HG03280 (cell line): Measurements from ENCODE around the gene ATXN1.

ENCODE experiments used
- ATAC-seq: cut with Tn5 transposase; IDR thresholded peaks from one replicate; pipeline ENCODE4 v1.9.1; 2021; ENCODE audit warnings: mild to moderate bottlenecking, moderate library complexity; ENCODE audit not compliant: unreplicated experiment

Gene ATXN1

DNA sequence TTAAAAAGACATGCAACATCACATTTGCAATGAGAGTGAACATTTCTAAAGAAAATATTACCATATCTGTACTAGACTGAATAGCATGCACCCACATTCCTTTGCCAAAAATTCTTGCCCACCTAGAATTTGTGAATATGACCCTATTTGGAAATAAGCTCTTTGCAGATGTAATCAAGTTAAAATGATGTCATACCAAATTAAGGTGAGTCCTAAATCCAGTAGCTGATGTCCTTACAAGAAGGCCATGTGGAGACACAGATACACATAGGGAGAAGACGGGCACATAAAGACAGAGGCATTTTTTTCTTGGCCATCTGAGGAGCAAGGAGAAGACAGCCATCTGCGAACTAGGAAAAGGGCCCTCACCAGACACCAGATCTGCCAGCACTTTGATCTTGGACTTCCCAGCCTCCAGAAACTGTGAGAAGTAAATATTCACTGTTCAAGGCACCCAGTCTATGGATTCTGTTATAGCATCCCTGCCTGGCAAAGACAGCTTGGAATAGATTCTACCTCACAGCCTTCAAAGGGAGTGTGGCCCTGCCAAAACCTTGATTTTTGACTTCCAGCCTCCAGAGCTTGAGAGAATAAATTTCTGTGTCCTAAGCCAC lies 22.8 kb upstream of the ATXN1 start:
- no peak for ATAC-seq

DNA sequence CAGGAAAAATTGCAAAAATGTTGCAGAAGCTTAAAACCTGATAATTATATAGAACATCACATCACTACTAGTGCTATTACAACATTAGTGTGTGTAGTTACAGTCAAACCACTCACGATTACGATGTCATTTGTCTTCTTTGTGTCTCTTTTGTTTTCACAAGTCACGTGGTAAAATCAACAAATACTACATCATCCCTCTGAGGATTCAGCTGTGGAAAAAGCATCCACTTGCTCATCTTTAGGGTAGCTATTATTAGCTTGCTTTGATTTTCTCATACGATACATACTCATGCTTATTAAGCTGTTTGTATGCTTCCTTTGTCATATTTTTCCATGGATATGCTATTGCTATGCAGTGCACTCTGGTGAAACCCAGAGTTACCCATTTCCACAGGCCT lies 22.2 kb upstream of the ATXN1 start:
- ATAC-seq = no peak

DNA sequence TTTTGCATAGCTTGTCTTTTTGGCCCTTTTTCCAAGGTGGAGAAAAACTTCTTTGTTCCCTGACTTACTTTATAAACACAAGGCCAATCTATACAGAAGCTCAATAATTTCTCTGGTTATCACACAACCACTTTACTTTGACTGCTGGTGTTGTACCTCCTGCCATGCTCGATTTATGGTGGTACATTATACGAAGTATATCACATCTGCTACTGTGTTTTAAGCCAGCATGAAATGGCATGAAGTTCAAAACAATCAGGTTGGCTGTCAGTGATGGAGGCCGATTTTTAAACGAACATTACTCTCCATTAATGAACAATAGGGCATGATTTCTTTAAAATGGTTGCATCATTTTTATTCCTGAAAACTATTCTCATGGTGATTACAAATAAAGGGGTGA lies 21.0 kb upstream of the ATXN1 start:
- ATAC-seq = no peak

DNA sequence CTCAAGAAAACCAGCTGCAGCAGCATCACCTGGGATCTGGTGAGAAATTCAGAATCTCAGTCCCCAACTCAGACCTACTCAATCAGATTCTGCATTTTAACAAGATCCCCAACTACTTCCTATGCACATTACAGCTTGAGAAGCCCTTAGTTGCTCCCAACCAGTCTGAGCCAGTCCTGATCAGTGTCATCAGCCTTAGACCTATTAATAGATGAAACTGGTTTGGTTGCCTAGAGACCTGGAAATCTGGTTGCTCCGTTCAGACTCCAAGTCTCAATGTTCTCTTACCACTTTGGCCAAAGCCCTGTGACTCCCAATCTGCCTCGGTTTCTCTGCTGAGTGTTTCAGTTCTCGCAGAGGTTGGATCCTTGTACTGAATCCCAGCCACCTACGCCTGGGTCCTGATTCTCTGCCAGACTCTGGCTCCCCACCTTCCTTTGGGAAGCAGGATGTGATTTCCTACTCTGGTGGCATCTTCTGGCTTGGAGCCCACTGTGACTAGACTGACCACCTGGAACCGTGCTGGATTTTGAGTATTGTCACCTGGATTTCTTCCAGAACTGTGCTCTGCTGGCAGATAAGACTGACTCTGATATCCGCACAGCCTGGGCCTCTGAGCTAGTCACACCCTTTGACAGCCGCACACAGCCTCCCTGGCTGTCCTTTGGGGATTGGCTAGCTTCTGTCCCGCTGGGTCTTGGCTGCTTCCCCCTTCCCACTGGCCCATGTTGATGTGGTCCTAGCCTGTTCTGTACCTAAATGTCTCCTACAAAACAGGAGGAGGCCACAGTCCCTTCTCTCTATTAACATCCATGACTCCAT lies 20.3 kb upstream of the ATXN1 start:
- ATAC-seq = no peak

DNA sequence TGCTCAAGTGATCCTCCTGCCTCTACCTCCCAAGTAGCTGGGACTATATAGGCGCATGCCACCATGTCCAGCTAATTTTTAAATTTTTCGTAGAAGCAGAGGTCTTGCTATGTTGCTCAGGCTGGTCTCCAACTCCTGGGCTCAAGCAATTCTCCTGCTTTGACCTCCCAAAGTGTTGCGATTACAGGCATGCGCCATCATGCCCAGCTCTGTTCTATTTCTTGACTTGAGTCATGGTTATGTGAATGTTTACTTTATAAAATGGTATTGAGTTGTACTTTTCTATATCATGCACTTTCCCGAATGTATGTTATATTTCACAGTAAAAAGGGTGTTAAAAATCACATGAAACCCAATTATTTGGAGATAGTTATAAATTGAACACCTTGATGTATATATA lies 17.3 kb upstream of the ATXN1 start:
- ATAC-seq = no peak

DNA sequence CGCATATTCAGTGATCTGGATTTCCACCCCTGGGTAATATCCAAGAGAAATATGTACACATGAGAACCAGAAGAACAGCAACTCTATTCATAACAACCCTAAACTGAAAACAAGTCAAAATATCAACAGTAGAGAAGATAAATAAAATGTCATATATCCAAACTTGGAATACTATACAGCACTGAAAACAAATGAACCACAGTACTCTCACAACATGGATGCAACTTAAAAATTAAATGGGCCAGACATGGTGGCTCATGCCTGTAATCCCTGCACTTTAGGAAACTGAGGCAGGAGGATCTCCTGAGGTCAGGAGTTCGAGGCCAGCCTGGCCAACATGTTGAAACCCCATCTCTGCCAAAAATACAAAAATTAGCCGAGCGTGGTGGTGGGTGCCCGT lies 16.5 kb upstream of the ATXN1 start:
- no peak for ATAC-seq

DNA sequence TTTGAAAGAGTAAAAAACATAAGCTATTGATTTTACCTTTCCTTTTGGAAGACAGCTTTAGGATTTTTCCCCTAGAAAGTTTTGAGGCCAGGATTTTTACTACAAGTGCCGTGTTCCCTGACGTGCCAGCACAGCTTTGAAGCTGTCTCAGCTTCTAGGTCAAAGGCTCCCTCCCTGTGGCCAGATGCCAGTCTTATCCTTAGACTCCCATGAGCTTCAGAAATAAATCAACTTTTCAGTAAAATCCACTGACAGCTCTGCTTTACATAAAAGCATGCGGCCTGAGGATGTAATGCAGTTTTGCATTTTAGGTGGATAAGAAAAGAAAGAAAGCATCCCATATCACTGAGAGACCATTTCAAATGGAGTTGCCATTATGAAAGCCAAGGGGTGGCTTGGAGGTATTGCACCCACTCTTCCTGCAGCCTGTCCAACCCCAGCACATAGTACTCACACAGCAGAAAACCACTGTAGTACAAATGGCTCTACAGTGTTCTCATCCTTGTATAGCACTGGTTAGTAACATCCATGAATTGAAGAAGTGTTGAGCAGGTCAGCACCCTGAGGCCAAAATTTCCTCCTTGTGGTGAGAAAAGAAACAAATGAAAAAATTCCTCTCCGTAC lies 15.2 kb upstream of the ATXN1 start:
- no peak for ATAC-seq

DNA sequence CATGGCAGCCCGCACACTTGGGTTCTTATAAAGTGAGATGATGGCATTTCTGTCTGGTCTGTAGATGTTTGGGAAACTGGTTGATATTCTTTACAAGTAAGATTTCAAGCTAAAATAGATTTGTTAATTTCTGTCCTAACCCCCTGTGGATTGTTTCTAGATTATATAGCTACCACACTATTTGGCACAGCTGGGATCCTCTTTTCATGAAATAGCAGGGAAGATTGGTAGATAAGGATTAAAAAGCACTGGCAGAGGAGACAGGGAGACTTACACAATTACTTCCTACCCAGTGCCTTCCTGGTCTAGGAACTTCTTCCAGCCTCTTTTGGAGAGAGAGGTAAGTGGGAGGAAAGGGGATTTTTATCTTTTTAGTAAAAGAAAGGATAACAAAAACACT lies 13.2 kb upstream of the ATXN1 start:
- ATAC-seq = no peak

DNA sequence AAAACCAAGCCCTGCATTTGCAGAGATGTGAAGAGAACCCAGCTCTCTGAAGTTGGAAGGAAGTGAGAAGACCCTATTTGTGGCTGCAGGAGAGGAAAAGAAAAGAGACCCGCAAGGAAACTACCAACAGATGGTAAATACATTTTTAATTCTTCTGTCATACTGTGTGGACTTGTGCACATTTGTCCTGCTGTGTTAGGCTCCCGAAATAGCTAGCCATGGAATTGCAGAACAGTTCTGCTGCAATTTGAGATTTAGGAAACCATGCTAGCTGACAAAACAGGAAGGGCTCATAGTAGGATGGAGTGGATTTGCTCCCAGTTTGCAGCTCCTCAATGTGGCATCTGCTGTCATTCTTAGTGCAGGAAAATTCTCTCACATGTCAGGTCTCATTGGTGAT lies 12.1 kb upstream of the ATXN1 start:
- no peak for ATAC-seq

DNA sequence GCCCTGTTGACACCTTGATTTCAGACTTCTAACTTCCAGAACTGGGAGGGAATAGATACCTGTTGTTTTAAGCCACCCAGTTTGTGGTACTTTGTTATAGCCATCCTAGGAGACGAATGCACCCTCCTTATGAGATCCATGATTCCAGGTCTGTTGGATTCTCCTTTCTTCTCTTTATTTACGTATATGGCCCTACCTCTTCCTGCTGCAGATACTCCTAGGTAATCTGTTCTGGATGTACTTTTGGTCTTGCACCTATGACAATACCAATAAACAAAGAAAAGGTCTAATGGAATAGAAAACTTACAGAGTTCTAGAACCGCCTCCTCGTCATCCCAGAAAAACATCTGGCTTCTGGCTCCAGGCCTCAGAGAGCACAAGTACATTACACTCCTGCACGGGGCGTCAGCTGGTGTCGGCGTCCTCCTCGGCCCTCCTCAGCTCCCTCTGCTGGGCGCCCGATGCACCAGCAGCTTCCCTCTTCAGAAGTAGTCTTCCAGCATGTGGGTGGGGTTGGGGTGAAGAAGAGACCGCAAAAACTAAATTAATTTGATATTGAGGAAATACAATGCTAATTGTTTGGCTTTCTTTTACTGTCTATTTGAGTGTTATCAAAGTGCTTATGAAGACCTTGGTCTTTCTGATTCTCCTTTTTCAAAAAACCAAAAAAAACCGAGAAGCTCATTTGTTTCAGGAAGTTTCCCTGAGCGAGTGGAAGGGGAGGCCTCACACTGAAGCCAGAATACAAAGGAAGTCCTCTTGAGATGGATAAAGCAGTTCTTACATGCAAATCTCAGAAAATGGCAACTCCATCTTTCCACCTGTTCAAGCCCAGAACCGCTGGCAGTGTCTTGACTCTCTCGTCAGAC lies 9.7 kb upstream of the ATXN1 start:
- ATAC-seq = peak; percentile 90

DNA sequence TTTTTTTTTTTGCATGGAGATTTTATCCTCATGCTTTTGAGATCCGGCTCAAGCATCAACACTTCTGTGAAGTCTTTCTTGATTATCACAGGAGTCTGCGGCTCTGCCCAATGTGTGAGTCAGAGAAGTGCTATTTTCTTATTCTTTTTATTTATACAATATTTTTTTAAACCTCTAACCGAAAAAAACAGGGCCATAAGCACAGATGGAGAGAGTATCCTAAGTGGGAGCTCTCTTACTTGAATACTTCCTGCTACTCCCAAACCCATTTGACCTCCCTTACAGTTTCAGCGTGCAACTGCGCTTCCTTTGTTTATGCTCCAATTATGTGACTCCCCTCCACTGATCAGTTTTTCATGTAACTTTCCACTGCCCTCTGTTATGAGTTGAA lies 8.7 kb upstream of the ATXN1 start:
- no peak for ATAC-seq

DNA sequence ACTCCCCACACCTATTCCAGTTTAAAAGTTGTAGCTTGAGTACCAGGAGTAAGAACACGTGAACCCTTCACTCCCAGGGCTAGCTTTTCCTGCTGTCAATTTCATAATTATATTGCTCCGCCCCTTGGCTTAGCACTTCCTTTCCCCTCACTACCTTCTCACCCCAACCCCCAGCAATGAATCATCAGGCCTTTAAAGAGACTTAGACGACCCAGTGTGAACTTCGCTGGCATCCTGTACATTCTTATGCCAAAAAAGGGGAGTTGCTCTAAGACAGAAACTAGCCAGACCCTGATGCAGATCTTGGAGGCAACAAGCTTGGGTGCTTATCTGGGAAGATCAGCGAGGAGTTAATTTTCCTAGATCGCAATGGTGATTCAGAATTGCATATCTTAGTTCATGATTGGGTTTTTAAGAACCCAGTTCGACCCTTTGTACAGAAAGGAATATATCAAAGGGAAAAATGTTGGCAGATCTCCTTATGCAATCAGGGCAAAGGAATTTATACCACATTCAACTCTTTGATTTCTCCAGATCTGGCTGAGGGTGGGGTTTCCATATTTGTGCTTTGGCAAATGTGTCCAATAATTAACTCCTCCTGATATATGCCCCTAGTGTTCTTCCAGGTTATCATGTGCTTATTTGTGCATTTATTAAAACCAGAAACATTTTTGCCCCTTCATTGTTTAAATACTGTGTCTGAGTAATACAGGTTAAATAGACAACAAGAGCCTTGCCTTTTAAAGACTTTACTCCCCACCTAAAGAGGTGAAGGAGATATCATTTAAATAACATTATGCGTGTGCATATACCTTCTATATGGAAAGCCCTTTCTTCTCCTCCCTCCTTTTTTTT lies 8.1 kb upstream of the ATXN1 start:
- ATAC-seq = no peak

DNA sequence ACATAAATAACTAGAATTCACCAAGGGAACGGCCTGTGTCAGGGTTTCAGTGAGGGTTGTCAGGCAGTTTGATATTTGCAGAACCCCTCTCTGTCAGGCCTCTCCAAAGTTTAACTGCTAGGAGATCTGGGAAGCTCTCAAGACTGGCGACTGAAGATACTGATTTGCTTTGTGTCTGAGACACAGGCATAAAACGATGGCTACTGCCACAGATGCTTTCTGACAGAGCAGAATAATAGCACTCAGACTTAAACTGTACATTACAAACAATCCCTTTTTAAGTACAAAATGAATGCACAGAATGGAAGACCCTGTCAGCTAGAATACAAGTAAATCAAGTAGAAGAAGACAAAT lies 7.2 kb upstream of the ATXN1 start:
- ATAC-seq = no peak

DNA sequence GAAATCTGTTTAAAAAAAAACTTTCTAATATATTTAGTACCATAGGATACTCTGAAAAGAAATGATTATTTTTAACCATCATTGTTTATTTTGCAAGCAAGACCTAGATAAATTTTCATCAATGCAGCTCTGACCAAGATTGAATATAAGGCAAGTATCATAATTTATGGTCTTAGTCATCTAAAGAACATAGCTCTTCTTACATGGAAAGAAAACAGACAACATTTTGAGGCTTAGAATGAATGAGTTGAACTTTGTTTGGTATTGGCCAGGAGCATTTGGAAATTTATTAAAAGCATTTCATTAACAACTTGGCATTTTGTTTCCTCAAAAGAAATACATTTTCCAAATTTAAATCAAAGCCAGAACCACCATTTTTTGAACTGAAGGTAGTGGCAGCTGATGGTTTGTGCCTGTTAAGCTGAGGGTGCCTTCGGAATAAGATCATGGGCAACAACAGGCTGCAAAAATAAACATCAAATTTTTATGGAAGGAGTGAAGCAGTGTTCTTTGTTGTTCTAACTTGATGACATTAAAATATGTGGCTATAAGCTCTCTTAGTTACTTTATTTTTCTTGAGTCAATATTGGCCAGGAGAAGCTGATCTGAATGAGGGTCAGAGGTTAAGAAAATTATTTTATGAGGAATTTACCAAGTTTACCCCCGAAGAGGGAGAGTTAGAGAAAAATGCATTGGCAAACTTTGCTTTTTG lies 6.7 kb upstream of the ATXN1 start:
- ATAC-seq = no peak

DNA sequence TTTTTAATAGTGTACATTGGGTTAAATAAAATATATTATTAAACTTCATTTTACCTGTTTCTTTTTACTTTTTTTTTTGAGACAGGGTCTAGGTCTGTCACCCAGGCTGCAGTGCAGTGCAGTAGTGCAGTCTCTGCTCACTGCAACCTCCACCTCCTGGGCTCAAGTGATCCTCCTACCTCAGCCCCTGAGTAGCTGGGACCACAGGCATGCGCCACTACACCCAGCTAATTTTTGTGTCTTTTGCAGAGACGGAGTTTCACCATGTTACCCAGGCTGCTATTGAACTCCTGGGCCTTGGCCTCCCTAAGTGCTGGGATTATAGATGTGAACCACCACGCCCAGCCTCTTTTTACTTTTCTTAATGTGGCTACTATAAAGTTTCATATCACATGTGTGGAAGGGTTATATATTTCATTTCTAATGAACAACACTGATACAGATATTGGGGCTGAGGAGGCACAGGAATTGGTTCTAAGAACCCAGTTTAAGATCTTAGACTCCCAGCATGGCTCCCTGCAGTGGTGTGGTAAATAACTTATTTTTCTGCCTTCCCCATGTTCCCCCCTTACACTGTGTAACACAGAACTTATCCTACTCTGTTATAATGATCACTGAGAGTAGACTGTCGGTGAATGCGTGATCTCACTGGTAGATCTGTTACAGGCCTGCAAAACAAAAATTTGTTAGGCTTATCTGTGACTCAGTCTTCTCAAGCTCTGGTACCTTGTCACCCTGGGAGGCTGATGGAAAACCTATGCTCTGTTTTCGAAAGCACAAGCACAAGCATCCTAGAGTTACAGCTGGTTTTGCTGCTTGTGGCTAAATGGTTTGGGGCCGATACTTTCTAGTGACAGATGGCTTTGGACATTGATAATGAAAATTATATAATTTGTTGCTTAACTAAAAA lies 5.8 kb upstream of the ATXN1 start:
- ATAC-seq = no peak

DNA sequence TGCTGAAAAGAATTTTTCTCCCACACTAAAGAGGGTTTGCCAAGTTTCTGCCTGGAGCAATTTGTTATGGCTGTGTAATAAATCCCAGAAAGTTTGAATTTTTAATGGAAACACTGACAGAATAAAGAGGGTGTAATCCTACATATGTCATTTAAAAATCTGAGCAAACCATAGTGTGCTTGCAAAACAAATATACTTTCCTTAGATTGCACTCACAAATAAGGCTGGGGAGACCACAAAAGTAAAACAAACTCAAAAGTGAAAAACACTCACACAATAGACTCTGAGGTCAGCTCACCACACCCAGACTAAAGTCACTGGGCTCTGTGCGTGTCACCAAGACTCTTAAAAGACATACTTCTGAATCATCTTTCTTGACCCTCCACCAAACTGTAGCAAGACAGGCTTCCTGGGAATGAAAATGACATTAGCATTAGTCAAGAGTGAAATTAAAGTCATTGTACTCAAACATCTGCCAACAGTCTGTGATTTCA lies 4.8 kb upstream of the ATXN1 start:
- ATAC-seq = no peak

DNA sequence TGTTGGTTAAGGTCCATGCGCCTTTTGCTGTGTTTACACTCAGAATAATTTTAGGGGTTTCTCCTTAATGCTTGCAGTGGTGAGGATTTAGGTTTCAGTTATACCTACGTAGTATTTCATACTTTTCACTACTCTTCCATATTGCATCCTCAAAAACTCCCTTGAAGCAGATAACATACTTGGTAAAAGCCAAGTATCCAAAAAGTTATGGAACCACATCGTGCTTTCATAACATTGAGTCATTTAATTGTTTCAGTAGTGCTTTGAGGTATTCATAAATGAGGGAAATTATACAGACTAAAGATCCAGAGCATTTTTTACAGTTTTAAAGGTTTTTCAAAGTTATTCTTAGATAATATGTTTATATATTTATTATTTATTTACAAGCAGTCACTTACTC lies 4.0 kb upstream of the ATXN1 start:
- ATAC-seq = no peak

DNA sequence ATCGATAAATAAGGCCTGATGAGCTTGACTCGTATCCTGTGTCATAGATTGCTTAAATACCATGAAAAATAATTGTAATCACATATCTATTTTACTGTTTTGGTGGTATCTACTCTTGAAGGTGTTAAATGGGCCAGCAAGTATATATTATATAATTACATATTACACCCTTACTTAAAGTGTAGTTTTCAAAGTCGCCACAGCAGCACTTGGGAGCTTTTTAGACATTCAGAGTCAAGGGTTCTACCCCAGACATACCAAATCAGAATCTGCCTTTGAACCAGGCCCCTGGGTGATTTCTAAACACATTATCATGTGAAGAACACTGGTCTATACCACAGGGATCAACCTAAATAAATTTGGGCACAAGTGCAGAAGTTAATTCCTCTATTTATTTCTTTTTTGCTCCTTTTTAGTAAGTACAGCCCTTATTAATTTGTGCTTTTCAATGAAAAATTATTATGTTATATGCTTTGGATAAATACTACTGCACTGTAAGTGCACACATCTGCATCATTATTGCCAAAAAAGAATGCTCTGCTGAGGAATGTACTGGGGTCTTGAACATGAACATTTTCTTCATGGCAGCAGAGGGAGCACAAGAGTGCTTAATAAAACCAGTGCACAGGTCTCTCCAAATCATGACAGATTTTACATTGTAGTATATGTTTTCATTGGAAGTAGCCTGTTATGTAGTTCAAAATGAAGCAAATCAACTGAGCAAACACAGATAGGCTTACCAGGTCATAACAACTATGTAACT lies 3.1 kb upstream of the ATXN1 start:
- no peak for ATAC-seq
